ENCODE data around the gene GNAO1. TPM values are rescaled to one million over a fixed set of nuclear protein-coding genes. Genes with fewer than 3 reads are reported as not detected.

GNAO1 gene
- total RNA-seq, 1 experiment from 2014 or later = 3.4 TPM

DNA sequence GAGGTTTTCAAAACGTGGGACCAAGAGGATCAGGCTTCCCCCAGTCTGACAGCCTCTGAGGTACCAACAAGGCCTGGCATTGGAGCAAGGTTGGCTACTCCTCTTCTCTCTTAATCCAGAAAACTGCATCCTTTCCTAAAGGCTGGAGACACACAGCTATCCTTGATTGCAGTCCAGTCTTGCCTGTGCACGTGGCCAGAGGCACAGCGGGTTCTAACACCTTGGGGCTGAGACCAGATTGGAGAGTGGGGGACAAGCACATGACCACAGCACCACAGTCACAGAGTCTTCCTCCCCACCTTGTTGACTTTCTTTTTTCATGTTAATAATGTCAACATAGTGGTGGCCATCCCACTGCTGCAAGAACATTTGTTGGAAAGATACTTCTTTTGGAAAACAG lies 46.9 kb downstream of the GNAO1 start:
- no peak for DNase-seq (ENCODE audit: low read depth)

DNA sequence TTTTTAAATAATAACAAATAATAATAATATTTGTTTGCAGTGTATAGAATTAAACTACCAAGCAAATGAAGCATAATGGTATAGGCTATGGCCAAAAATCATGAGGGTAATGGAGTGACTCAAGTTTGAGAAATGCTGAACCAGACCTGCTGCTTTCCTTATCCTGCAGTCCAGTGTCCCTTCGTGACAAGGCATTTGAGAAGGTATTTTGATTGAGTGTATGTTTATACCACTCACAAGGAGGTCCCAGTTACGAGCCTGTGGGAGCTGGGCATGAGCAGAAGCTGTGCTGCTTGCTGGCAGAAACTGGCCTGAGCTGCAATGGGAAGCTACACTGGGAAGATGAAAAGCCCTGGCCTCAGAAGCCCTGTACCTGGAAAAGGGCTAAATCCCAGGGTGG lies 50.3 kb downstream of the GNAO1 start:
- peak; percentile 80 for DNase-seq (ENCODE audit: low read depth)

DNA sequence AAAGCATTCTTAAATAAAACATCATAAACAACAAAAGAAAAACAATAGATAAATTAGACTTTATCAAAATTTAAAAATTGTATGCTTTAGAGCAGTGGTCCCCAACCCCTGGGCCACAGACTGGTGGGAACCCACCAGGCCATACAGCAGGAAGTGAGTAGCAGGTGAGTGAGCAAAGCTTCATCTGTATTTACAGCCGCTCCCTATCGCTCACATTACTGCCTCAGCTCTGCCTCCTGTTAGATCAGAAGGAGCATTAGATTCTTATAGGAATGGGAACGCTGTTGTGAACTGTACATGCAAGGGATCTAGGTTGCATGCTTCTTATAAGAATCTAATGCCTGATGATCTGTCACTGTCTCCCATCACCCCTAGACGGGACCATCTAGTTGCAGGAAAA lies 51.5 kb downstream of the GNAO1 start:
- no peak for DNase-seq (ENCODE audit: low read depth)

DNA sequence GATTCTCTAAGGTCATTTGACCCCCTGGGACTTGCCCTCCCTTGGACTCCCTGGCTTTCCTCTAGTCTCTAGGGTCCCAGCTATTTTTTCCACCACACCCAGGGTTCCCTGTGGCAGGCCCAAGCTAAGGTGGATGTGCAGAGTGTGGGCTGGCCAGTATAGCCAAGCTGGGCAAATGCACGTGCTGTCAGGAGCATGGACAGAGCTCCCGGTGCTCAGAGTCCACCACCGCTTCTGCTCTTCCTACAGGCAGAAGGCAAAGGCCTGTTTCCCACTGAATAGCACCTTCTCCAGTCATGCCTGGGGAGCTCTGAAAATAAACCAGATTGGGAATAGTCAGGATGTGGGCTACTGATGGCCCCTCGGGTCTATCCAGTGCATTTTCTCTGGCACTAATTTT lies 53.3 kb downstream of the GNAO1 start:
- peak; percentile 38 for DNase-seq (ENCODE audit: low read depth)

DNA sequence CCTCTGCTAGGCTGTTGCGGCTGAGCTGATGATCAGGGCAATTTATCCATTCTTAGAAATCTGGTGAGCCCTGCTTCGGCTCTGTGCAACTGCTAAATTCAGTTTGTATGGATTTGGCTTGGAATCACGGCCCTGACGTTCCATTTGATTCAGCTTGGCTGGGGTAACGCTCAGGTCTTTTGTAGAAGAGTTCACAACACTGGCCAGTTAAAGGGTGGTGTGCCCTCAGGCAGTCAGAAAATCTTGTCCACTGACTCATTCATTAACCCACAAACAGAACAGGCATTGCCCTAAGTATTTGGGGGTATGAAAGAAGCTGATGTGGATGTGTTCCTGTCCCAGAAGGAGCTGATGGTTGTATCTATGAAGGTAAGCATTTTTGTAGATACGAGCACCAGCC lies 53.9 kb downstream of the GNAO1 start:
- DNase-seq (ENCODE audit: low read depth) = peak; percentile 98

DNA sequence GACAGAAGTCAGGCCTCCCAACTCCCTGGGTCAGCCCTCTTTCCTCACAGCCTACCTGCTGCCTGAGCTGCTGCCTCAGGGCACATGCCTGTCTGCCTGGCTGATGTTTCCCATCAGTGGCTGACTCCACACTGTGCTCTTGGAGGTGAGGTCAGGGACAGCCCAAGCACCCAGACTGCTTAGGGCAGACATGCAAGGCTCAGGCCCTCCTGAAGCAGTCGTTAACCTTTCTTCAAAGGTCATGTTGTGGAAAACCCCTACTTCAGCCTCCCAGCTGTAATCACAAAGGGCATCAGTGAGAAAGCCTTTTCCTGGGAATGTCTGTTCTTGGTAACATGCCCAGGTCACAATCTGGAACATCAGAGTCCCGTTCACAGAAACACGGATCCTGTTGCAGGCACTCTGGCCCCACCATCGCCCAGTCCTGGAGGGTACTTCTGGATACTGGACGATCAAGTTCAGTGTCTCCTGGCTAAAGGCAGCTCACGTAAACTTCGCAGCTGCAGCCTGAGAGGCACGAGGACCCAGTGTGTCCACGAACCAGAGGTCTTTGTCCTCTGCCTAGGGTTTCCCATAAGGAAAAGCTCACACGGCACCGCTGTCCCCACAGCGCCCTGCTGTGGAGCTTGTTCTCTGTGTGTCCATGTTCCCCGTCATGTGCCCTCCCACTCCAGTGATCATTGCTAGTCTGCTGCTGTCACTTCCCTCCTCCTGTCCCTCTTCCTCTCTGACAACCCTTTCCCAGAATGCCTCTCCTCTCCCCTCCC lies 54.9 kb downstream of the GNAO1 start:
- peak; percentile 99 for DNase-seq (ENCODE audit: low read depth)

DNA sequence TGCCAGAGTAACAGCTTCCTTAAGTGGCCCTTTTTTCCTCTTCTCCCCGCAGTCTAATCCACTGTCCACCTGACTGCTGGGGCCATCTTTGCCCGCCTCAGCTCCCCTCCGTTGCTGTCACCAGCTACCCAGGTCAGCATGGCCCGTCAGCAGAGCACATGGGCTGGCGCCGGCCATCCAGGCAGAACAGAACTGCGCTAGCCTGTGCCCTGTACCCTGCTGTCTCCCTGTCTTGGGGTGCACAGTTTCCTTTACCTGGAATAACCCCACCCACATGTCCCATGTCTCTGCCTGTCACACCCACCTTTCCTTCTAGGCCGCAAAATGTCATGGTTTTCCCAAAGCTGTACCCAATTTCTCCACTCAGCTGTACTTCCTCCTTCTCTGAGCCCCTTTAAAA lies 55.7 kb downstream of the GNAO1 start:
- DNase-seq (ENCODE audit: low read depth) = no peak

DNA sequence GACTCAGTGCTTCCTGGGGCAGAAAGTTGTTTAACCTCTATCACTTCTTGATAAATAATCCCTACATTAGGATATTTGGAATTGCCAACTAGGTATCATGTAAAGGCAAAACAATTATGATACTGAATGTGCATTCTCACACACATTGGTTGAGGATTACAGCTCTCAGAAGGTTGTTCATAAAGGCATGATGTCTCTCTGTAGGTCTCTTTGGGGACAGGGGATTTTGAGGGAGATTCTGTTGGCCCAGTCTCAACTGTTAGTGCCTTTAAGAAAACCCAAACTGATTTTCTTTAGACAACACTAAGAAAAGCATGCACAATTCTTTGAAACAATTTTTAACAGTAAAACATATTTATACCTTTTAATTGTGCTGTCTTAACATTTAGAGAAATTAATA lies 56.5 kb downstream of the GNAO1 start:
- no peak for DNase-seq (ENCODE audit: low read depth)

DNA sequence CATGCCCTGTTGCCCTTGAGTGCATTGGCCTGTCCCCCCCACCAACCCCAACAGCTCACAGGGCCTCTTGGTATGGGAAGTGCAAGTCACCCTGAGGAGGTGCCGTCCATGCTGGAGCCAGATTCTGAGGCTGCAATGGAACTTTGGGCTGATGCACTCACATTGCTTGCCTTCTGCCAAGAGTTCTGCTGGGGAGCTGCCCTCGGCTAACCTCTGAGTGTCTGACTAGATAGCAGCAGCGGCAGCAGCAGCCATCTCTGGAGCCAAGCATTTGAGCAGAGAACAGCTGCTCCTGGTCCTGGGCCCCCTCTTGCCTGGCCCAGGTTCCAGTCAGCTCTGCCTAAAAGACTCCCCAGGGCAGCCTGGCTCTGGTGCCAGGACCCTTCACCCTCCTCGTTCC lies 61.5 kb downstream of the GNAO1 start:
- DNase-seq (ENCODE audit: low read depth) = no peak

DNA sequence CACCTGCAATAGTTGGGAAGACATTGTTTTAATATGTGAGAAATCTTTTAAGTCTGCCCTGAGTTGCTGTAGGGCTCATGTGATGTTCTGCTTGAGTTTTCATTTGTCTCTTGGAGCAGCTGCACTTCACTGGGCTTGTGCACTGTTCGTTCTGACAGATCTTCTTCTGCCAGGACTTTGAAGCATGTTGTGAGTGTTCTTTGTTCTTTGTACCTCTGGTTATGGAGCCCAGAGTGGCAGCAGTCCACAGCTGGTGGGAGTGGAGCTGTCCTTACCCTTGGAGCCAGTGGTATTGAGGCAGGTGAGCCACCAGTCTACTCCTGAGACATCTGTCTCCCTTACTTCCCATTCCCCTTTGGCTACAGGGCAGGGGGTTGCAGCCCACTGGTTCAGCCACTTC lies 64.6 kb downstream of the GNAO1 start:
- DNase-seq (ENCODE audit: low read depth) = no peak

DNA sequence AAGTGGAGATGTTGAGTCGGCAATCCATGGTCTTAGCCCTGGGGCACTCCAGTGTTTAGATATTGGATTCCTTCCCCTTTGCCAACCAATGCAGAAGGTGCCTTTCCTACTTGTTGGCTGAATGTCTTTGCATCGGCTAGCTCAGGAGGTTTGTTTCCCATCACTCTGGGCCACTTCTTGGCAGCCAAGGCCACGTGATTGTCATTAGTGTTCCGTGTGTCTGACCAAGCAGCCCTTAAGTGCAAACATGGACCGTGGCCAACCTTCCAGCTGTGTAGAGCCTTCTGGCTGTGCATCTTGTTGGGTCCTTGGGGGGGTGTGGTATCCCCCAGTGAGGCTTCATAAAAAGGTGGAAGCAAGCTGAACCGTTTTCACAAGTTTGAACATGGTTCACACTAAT lies 66.0 kb downstream of the GNAO1 start:
- peak; percentile 65 for DNase-seq (ENCODE audit: low read depth)

DNA sequence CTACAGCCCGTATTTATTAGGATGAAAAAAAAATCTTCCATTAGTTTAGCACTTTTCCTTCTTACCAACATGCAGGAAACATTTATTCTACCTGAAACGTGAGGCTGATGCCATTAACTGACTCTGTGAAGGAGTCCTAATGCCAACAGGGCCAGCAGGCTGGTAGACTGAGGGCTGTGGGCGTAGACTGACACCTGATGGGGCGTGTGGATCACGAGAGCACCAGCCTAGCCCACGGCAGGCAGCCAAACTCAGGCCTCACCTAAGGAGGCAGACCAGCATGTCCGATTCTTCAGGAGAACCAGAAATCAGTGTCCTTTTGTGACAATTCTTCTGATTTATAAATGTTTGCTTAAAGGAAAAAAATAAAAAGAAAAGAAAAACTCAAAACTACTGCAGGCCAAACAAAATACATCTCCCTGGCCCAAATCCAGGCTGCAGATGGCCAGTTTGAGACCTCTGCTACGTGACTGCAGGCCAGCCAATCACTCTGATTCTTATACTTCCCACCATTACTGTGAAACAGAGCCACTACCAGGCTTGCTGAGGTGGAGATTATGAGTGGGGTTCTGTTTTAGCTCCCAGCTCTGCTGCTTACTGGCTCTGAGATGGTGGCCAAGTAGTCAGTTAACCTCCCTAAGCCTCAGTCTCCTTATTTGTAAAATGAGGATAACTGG lies 66.5 kb downstream of the GNAO1 start:
- DNase-seq (ENCODE audit: low read depth) = no peak

DNA sequence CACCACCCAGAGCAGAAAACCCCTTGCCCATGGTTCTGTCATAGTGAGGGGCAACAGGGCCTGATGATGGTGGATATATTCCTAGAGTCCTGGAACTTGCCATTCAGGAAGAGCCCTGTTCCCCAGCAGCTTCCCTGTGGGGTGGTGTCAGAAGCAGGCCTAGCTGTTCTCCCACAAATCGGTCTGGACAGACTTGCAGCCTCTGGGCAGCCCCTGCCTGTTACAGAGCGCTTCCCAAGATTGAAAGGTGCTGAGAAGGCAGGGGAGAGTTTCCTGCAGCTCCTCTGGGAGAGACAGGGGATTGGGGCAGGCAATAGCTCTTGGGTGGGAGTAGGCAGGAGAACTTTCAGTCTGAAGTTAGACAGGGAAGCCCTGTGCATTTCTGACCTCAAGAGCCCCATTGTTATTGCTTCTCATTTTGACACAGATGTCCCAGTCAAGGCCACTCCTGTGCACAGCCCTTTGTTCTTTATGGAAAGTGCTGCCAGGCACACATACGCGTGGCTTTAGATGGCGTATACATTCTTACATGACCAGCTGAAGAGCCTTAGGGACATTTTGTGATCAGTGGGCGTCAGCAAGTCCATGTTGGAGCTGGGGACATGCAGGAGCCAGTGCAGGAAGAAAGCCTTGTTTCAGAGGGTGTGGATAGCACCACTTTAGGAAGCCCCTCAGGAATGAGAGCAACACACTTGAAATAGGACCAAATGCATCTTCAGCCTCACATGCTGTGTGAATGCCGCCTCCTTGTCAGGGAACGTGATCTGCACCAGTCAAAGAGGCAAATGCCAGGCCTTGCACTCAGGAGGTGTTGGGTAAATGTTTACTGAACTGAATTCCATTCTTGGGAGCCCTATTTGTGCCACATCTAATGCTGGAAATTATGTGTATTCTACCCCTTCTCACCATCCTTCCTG lies 67.5 kb downstream of the GNAO1 start:
- DNase-seq (ENCODE audit: low read depth) = no peak

DNA sequence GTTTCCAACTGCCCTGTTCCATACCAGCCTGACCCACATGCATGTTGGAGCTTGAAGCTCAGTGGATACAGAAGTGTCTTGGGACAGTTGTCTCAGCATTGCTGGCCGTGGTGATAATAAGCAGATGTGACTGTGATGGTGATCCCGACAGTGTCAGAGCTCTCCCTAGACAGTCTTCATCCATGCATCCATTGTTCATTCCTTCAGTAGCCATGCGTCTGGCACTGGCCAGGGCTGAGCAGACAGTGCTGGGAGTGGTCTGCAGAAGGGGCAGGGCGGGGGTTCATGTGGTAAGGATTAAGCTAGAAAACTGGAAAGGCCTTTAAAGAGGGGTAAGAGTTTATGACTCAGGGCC lies 68.1 kb downstream of the GNAO1 start:
- no peak for DNase-seq (ENCODE audit: low read depth)

DNA sequence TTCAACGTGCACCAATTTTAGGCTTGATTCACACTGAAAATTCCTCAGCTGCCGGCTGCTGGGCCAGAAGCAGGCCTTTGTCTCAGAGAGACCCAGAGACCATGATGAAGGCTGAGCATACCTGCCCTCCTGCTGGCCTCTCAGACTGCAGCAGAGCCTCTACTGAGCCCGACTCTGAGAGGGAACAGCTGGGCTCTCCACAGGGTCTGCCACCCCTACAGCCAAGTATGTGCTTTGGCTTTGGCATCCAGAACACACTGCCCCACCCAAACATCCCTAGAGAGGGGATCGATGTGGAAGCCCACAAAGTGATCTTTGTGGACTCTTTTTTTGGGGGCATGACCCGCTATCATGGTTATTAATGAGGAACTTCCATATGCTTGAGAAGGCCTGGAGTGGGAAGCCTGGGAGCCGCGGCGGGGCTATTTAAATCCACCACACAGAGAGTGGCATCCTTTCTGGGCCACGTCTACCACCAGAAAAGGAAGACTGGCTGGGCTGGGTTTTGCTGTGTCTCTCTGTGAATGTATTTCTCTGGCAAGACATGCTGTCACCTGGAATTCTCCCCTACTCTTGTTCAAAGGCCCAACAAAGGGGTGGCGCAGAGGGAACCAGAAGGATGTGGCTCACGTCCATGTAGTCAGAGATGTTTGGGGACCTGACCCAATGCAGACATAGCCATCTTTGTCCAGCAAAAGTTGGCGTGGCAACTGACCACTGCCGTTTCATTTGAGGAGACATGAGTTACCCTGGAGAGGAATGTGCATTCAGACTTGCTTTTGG lies 69.3 kb downstream of the GNAO1 start:
- DNase-seq (ENCODE audit: low read depth) = no peak

DNA sequence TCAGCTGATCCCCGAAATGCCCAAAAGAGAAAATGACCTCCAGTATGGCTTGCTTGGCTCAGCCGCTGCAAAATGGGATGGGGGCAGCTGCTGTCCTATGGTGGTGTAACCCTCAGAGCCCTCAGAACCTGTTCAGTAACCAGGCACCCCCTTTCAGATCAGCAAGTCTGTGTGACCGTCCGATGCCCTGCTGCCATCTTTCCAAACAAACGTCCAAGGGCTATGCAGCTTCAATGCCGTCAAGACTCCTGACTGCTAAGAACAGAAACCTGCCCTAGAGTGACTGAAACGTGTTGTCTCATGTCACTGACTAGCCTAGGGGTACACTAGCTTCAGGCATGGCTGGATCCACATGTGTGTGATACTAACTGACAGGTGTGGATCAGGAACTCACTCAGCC lies 70.4 kb downstream of the GNAO1 start:
- DNase-seq (ENCODE audit: low read depth) = no peak

DNA sequence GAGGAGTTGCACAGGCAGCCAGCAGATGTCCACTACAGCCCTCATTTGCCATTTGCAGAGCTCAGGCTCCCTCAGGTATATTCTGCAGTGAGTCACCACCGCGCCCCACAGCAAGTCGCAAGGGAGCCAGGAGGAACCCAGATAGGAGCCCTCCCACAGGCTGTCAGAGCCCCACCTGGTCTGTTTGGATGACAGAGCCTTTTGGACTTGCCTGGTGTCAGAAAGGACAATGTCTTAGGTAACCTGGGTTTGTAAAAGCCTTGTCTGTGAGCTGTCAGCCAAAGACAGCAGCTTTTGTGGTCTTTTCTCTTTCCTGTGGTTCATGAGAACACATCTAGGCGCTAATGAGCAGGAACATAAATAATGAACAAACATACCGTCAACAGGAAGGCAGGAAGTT lies 70.9 kb downstream of the GNAO1 start:
- no peak for DNase-seq (ENCODE audit: low read depth)

DNA sequence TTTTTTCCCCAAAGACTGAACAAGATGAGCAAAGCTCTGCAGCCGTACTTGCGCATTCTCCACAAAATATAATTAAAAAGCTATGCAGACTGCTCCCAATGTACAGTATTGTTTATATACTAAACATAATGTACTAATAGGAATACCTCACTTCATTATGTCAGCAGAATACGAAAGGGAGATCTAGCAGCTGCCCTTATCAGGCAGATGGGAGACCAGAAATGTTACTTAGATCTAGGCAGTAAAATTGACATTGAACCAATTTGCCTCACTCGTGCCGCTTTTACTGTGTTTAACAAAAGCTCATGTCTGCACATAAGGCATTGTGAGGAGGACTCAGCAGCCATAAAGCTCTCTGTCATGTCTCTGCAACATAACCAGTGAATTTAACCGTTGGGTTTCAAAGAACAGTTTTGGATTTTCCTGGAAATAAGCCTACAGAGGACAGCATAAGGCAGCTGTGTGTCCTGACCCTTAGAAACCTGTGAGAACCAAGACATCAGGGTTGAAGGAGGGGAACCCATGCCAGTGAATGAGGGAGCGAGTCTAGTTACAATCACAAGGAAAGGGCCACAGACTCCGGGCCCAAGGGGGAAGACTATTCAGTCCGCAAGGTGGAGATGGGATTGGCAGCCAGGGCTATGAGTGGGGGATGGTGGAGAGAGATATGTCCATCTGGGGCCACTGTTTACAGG lies 71.4 kb downstream of the GNAO1 start:
- DNase-seq (ENCODE audit: low read depth) = no peak

DNA sequence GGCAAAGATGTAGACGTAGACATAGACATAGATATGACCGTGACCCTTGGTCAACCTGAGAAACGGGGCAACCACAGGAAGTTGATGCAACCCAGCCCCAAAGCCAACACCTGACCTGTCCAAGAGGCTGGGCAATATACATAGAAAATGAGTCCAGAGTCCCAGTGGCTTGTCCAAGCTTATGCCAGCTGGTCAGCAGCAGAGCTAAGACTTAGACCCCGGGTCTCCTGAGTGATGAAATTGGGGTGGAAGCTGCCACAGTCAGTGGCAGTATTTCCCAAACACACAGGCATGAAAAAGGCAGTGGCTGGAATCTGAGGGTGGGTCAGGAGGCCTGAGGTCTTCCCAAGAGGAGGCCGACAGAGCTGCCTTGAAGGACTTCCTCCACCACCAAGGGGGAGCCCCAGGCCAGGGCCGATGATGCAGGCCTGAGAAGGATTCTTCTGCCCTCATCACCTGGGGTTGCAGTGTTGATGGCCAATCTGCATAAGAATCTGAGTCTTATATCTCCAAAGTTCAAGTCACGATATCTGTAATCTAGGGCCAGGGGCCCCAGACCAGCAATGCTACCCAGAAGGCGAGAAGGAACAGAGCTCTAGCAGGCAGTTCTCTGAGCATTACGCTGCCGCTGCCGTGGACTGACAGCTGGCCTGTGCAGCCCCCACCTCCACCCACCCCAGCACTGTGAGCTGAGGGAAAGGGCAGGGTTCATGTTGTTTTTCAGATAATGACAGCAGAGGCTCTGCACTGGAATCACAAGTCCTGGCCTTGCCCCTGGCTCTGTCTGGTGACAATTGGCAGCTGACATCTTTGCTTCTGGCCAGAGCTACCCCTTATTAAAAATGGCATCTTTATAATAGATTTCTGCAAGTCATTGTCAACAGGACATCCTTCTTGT lies 72.7 kb downstream of the GNAO1 start:
- no peak for DNase-seq (ENCODE audit: low read depth)

DNA sequence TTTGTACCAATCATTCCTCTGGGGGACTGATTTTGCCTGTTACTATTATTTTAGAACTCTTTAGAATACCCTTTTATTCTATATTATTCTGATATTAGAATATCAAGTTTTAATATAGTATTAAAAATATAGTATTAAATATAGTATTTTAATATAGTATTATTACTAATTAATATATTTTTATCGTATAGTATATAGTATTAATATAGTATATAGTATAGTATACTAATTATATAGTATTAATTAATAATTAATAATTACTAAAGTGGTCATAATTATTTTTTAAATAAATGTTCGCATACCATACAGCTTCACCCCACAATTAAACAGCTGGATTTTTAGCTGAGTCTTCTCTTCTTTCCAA lies 73.3 kb downstream of the GNAO1 start:
- DNase-seq (ENCODE audit: low read depth) = no peak
